Neural cell (in vitro differentiated cells): ENCODE data around the gene FAM193B. TPM values are rescaled to one million over a fixed set of nuclear protein-coding genes. Genes with fewer than 3 reads are reported as not detected.

ENCODE experiments used
- H2AFZ ChIP-seq: fragments of 200-600, 300-800 bp; sonication (generic), shearing (Covaris generic); 2 replicates; pipeline ENCODE4 v1.6.0; 2014; ENCODE audit warnings: low read depth, mild to moderate bottlenecking, antibody characterized with exemption, low read length, moderate library complexity
- H3F3A ChIP-seq: fragments of 200-600 bp; shearing (Covaris generic); 2 replicates; pipeline ENCODE4 v1.6.1; 2016; ENCODE audit warnings: mild to moderate bottlenecking, moderate library complexity, mixed read lengths, antibody characterized with exemption, low read length; ENCODE audit not compliant: insufficient read depth, poor library complexity, severe bottlenecking
- H3K27ac ChIP-seq: fragments of 200-600, 300-800 bp; sonication (generic), shearing (Covaris generic); 2 replicates; pipeline ENCODE4 v1.5.1; 2014; ENCODE audit warnings: mild to moderate bottlenecking, low read length, moderate library complexity
- H3K27me3 ChIP-seq: fragments of 300-800, 200-600 bp; sonication (generic), shearing (Covaris generic); 2 replicates; pipeline ENCODE4 v1.6.0; 2014; ENCODE audit warnings: mild to moderate bottlenecking, low read depth, low read length, moderate library complexity; ENCODE audit not compliant: insufficient read depth
- H3K36me3 ChIP-seq: fragments of 300-800, 200-600 bp; sonication (generic), shearing (Covaris generic); 2 replicates; pipeline ENCODE4 v1.5.1; 2014; ENCODE audit warnings: mild to moderate bottlenecking, antibody characterized with exemption, low read length, moderate library complexity; ENCODE audit not compliant: insufficient read depth
- H3K4me2 ChIP-seq: fragments of 300-800, 200-600 bp; sonication (generic), shearing (Covaris generic); 2 replicates; pipeline ENCODE4 v1.6.0; 2014; ENCODE audit warnings: mild to moderate bottlenecking, low read length
- H3K4me3 ChIP-seq: fragments of 300-800, 200-600 bp; sonication (generic), shearing (Covaris generic); 2 replicates; pipeline ENCODE4 v1.5.1; 2014; ENCODE audit warnings: mild to moderate bottlenecking, low read length, moderate library complexity
- H3K79me2 ChIP-seq: fragments of 200-600 bp; shearing (Covaris generic); replicated peaks from 2 replicates; pipeline ENCODE4 v1.6.0; 2014; ENCODE audit warnings: mild to moderate bottlenecking, low read length, moderate library complexity; ENCODE audit not compliant: insufficient read depth
- H3K9ac ChIP-seq: fragments of 300-800, 200-600 bp; sonication (generic), shearing (Covaris generic); 2 replicates; pipeline ENCODE4 v1.6.1; 2016; ENCODE audit warnings: mild to moderate bottlenecking, low read length, mixed read lengths
- H3K9me2 ChIP-seq: fragments of 200-600 bp; shearing (Covaris generic); 2 replicates; pipeline ENCODE4 v1.6.1; 2016; ENCODE audit warnings: mild to moderate bottlenecking, low read length, mixed read lengths; ENCODE audit not compliant: insufficient read depth
- H3K9me3 ChIP-seq: fragments of 200-600, 300-800 bp; sonication (generic), shearing (Covaris generic); 2 replicates; pipeline ENCODE4 v1.6.1; 2016; ENCODE audit warnings: mild to moderate bottlenecking, mixed run types, low read length, moderate library complexity, mixed read lengths
- H4K20me1 ChIP-seq: fragments of 200-600 bp; shearing (Covaris generic); 2 replicates; pipeline ENCODE4 v1.6.1; 2016; ENCODE audit warnings: mild to moderate bottlenecking, mixed run types; ENCODE audit not compliant: insufficient read depth
- CTCF ChIP-seq: fragments of 450-650 bp; IDR thresholded peaks from 2 replicates; pipeline ENCODE4 v1.5.1; 2014; ENCODE audit warnings: antibody characterized with exemption, mild to moderate bottlenecking, moderate library complexity; ENCODE audit not compliant: poor library complexity, severe bottlenecking
- EP300 ChIP-seq: fragments of 450-650 bp; conservative IDR thresholded peaks from 2 replicates; pipeline ENCODE4 v1.6.1; 2014; ENCODE audit warnings: antibody characterized with exemption, mild to moderate bottlenecking, moderate library complexity; ENCODE audit not compliant: poor library complexity, severe bottlenecking
- EZH2 ChIP-seq: fragments of 200-600, 300-800 bp; shearing (Covaris generic), sonication (generic); IDR thresholded peaks from 2 replicates; pipeline ENCODE4 v1.6.1; 2014; ENCODE audit warnings: antibody characterized with exemption, low read length, borderline replicate concordance, mild to moderate bottlenecking; ENCODE audit not compliant: insufficient read depth, poor library complexity, severe bottlenecking
- MXI1 ChIP-seq: fragments of 450-650 bp; conservative IDR thresholded peaks from 2 replicates; pipeline ENCODE4 v1.6.1; 2014; ENCODE audit warnings: antibody characterized with exemption, mild to moderate bottlenecking; ENCODE audit not compliant: poor library complexity, severe bottlenecking
- POLR2AphosphoS5 ChIP-seq: IDR thresholded peaks from 2 replicates; pipeline ENCODE4 v1.6.1; 2012
- RAD21 ChIP-seq: fragments of 450-650 bp; conservative IDR thresholded peaks from 2 replicates; pipeline ENCODE4 v1.6.1; 2014; ENCODE audit warnings: antibody characterized with exemption, mild to moderate bottlenecking, moderate library complexity
- REST ChIP-seq: IDR thresholded peaks from 2 replicates; pipeline ENCODE4 v1.6.1; 2012; ENCODE audit warnings: borderline replicate concordance
- SMC3 ChIP-seq: fragments of 450-650 bp; conservative IDR thresholded peaks from 2 replicates; pipeline ENCODE4 v1.6.1; 2014; ENCODE audit warnings: antibody characterized with exemption, mild to moderate bottlenecking, moderate library complexity; ENCODE audit not compliant: poor library complexity
- TAF1 ChIP-seq: IDR thresholded peaks from 2 replicates; pipeline ENCODE4 v1.6.1; 2012; ENCODE audit warnings: low read depth
- polyA plus RNA-seq: library from polyadenylated mRNA; depleted of rRNA; stranded (reverse); fragments of >200 nt; gene quantifications from 2 replicates; pipeline ENCODE4 v1.2.3, GENCODE V29; 2014

The FAM193B gene
- polyA plus RNA-seq, 1 donor from 2014 or later: 79.2 TPM

DNA sequence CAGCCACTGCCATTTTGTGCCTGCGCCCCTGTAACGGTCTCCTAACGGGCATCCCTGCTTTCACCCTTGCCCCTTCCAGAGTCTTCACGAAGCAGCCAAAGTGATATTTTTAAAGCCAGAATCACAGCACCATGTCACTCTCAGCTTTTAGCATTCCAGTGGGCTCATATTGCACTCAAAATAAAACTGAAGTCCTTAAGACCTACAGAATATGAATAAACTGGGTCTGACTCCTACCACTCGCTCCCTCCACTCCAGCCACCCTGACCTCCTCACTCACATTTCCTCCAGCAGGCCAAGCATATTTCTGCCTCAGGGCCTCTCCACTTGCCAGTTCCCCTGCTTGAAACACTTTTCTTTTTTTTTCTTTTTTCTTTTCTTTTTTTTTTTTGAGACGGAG lies 54.5 kb downstream of the FAM193B start:
- peaks cover 6% of the 10 kb centered on the region for H3K27me3 ChIP-seq
- no peak overlapping the region for H3K4me2 ChIP-seq
- H3K9me2 ChIP-seq: no peaks in the 10 kb centered on the region
- H3K9ac ChIP-seq: no peak overlapping the region
- no peak overlapping the region for H3K4me3 ChIP-seq
- H2AFZ ChIP-seq: no peak overlapping the region
- no peaks in the 10 kb centered on the region for H3F3A ChIP-seq
- H4K20me1 ChIP-seq: no peaks in the 10 kb centered on the region
- no peaks in the 10 kb centered on the region for H3K36me3 ChIP-seq
- H3K79me2 ChIP-seq: peaks cover 17% of the 10 kb centered on the region
- H3K27ac ChIP-seq: no peak overlapping the region
- TF ChIP-seq RAD21 (no peak), CTCF (no peak), SMC3 (no peak), EZH2 (no peak), MXI1 (no peak), REST (no peak), EP300 (no peak), TAF1 (no peak), POLR2AphosphoS5 (no peak)
- no peaks in the 10 kb centered on the region for H3K9me3 ChIP-seq

DNA sequence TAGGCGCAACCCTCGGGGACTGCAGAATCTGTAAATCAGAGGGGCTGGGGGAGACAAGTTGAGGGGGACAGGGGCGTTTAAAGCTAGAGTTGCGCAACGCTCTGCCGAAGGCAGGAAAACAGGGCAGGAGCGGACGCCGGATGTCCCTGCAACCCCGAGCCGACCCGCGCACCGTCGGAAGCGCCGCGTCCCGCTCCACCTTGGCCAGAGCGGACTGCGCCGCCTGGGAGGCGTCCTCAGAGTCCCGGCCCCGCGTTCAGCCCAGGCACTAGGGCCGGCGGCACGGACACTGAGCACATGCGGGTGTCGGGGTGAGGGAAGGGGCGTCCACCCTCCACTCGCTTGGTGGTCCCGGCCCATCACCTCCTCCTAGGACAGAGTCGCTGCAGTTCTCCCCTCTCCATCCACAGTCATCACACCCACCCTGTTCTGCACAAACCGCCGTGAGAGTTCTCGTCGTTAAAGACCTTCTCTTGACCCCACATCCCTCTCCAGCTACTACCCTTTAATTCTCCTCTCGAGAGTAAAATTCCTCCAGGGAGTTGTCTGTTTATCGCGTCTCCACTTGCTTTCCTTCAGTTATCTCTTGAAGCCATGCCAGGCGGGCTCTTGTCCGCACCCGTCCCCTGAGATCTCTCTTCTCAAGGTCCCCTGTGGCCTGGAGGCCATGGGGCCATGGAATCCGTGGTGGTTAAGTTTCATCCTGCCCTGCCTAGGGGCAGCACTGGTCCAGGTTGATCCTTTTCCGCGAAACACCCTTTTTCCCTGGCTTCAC lies 56.2 kb downstream of the FAM193B start:
- Histone ChIP-seq H3K36me3 (no peaks in the 10 kb centered on the region), H3K4me2 (no peak overlapping the region), H3K79me2 (peaks cover 17% of the 10 kb centered on the region), H4K20me1 (no peaks in the 10 kb centered on the region), H3K9ac (peak overlapping the region; percentile 88), H2AFZ (no peak overlapping the region), H3K9me2 (no peaks in the 10 kb centered on the region), H3K27me3 (peaks cover 6% of the 10 kb centered on the region), H3K4me3 (peak overlapping the region; percentile 90), H3F3A (no peaks in the 10 kb centered on the region), H3K9me3 (no peaks in the 10 kb centered on the region), H3K27ac (no peak overlapping the region)
- TF ChIP-seq RAD21 (no peak), CTCF (no peak), EZH2 (no peak), SMC3 (no peak), POLR2AphosphoS5 (no peak), TAF1 (no peak), EP300 (no peak), REST (no peak), MXI1 (no peak)
